ENCODE data around the gene PKD2L1.

GRCh38 chr10:100359030-100359432, 29.0 kb upstream of the PKD2L1 start:
- TF ChIP-seq POLR2AphosphoS5 (IDR thresholded peaks at IDR 0.05) (no peak), REST (IDR thresholded peaks at IDR 0.05; ENCODE audit: borderline replicate concordance) (no peak), CTCF (IDR thresholded peaks at IDR 0.05; ENCODE audit: poor library complexity, severe bottlenecking) (no peak), EZH2 (IDR thresholded peaks at IDR 0.05; ENCODE audit: borderline replicate concordance, insufficient read depth, low read length, poor library complexity, severe bottlenecking) (no peak), SMC3 (conservative IDR thresholded peaks at IDR 0.05; ENCODE audit: poor library complexity) (no peak)
